Measurements from ENCODE around the gene ZFYVE28.
"Not testable (repeated sequence)": the region's sequence is repeated elsewhere in the genome, so short reads cannot be mapped to it uniquely, and the experiment has no call there.

The ZFYVE28 gene

GRCh38 chr4:2390784-2391421 is 27.5 kb downstream of the ZFYVE28 start:
- no peak for DNase-seq (ENCODE audit: low spot score)

DNA sequence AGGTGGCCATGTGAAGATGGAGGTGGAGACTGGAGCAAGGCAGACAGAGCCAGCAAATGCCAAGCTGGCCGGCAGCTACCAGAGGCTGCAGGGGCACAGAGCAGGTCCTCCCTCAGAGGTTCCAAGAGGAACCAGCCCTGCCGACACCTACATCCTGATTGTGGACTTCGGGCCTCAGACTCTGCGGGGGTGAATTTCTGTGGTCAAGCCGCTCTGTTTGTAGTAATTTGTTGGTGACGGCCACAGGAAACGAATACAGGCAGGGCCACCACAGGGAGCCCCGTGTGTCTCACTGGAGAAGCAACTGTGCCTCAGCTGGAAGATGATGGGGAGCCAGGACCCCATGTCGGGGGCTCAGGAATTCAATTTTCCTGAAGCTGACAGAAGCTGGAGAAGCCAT is 28.3 kb downstream of the ZFYVE28 start:
- no peak for DNase-seq (ENCODE audit: low spot score)

DNA sequence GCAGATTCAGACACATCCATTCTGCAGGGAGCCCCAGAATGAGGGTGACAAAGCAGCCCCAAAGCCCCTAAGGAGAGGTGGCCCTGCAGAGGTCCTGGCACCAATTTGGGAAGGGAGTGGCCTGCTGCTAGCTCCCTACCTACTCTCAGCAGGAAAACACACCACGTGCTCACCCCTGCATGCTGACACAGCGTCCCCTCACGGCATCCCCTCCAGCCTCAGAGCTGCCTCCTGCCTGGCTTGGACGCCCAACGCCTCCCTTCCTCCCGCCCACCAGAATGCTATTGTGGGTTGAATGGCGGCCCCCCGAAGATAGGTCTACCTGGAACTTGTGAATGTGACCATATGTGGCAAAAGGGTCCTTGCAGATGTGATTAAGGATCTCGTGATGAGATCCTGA is 28.8 kb downstream of the ZFYVE28 start:
- DNase-seq (ENCODE audit: low spot score) = no peak

GRCh38 chr4:2388429-2389182 is 29.8 kb downstream of the ZFYVE28 start:
- no peak for DNase-seq (ENCODE audit: low spot score)

GRCh38 chr4:2387829-2388228 is 30.6 kb downstream of the ZFYVE28 start:
- DNase-seq (ENCODE audit: low spot score) = no peak

- DNase-seq (ENCODE audit: low spot score) = no peak
These were observed 31.2 kb downstream of the ZFYVE28 start for GRCh38 chr4:2387218-2387617.

DNA sequence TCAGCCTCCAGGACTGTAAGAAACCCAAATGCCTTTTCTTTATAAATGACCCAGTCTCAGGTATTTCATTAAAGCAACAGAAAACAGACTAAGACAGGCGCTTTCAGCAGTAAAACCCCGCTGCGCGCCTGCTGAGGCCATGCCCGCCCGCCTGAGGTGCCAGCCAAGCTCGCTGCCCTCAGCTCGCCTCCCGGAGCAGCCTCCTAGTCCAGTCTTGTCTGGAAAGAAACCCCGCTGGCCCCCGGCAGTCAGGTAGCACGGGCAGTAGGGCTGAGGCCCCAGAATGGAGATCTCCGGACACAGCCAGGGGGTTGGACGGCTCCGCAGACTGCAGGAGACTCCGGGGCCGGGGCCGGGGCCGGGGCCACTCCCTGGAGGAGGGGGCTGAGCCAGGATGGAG is 31.7 kb downstream of the ZFYVE28 start:
- DNase-seq (ENCODE audit: low spot score) = no peak

GRCh38 chr4:2385516-2385915 is 32.9 kb downstream of the ZFYVE28 start:
- DNase-seq (ENCODE audit: low spot score) = no peak

- no peak for DNase-seq (ENCODE audit: low spot score)
These were observed 34.2 kb downstream of the ZFYVE28 start for GRCh38 chr4:2384245-2384644.

DNA sequence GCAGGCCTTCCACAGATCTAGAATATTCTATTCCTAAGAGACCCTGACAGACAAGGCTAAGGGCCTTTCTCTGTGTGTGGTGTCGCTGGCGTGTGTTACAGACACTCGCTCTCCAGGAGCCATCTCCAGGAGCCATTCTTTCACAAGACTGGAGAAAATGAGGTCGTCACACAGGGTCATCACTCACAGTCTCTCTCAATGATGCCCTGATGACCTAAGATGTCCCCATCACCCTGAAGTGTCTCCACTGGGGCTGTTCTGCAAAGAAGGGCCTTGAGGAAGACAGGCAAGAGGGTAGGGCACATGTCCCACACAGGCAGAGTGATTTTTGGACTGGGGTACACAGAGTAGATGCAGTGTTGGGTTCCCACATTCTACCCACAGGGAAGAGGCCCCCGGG is 34.7 kb downstream of the ZFYVE28 start:
- DNase-seq (ENCODE audit: low spot score) = no peak

DNA sequence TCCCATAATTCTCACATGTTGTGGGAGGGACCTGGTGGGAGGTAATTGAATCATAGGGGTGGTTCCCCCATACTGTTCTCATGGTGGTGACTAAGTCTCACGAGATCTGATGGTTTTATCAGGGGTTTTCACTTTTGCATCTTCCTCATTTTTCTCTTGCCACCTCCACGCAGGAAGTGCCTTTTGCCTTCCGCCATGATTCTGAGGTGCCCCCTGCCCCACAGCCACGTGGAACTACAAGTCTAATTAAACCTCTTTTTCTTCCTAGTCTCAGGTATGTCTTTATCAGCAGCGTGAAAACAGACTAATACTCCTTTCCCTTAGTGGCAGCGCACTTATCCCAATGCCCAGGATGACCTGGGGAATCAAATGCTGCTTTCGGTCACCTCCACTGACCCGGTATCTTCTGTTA is 35.2 kb downstream of the ZFYVE28 start:
- not testable (repeated sequence) for DNase-seq (ENCODE audit: low spot score)

GRCh38 chr4:2382769-2383202 is 35.7 kb downstream of the ZFYVE28 start:
- not testable (repeated sequence) for DNase-seq (ENCODE audit: low spot score)

DNA sequence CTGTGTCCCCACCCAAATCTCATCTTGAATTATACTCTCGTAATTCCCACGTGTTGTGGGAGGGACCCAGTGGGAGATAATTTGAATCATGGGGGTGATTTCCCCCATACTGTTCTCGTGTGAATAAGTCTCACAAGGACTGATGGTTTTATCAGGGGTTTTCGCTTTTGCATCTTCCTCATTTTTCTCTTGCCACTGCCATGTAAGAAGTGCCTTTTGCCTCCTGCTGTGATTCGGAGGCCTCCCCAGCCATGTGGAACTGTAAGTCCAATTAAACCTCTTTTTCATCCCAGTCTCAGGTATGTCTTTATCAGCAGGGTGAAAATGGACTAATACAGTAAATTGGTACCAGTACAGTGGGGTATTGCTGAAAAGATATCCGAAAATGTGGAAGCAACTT is 37.9 kb downstream of the ZFYVE28 start:
- DNase-seq (ENCODE audit: low spot score) = not testable (repeated sequence)

DNA sequence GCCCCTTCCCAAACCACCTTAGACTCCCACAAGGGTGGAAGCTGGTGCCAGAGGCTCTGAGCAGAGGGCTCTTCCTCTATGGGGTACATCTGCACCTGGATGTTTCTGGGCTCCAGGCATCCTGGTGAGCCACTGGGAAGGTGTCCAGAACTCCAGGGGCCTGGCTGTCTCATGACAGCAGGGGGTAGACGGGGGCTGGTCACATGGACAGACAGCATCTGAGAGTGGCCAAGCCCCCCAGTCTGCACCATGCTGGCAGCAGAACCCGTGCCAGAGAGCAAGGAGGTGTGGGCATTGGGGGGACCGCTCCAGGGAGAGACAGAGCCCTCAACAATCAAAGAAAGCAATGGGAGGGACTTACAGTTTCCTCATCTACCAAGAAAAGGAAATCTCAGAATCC is 39.5 kb downstream of the ZFYVE28 start:
- DNase-seq (ENCODE audit: low spot score) = no peak

GRCh38 chr4:2378401-2378800 is 40.0 kb downstream of the ZFYVE28 start:
- no peak for DNase-seq (ENCODE audit: low spot score)

DNA sequence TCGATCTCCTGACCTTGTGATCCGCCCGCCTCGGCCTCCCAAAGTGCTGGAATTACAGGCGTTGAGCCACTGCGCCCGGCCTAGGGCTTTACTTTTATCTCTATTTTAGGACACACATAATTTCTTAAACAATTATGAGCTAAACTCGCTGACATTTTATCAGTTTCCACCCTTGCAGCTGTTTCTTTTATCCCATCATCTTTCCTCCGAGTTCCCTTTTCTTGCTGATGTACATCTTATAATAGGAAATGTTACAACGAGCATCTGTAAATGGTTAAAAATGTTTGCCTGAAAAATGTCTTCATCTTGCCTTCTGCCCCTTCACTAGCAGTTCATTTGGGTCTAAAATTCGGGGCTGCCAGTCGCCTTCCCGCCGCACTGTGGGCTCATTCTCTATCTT is 41.2 kb downstream of the ZFYVE28 start:
- DNase-seq (ENCODE audit: low spot score) = no peak

- no peak for DNase-seq (ENCODE audit: low spot score)
These were observed 43.0 kb downstream of the ZFYVE28 start for GRCh38 chr4:2375427-2375826.

- no peak for DNase-seq (ENCODE audit: low spot score)
These were observed 44.9 kb downstream of the ZFYVE28 start for GRCh38 chr4:2373532-2373931.

DNA sequence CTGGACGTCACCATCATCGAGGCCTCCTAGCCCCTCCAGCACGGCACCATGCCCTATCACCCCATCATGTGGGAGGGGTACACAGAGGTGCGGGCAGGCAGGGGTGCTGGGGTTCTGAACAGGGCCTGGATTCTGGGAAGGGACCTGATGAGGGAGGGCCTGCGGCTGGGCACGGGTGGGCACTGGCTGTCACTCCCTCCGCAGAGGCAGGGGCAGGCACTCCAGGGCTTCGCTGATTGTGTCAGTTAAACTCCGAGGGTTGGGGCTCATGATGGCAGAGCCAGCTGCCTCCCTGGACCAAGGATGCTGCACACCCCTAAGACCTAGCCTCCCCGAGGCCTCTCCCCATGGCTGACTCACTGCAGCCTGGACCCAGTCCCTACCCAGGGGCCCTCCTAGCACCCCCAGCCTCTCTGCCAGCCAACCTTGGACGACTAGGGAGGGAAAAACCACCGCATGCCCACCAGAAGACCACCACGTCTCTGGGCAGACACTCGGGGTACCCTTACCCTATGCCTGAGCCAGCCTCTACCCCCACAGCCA is 45.9 kb downstream of the ZFYVE28 start:
- DNase-seq (ENCODE audit: low spot score) = no peak

DNA sequence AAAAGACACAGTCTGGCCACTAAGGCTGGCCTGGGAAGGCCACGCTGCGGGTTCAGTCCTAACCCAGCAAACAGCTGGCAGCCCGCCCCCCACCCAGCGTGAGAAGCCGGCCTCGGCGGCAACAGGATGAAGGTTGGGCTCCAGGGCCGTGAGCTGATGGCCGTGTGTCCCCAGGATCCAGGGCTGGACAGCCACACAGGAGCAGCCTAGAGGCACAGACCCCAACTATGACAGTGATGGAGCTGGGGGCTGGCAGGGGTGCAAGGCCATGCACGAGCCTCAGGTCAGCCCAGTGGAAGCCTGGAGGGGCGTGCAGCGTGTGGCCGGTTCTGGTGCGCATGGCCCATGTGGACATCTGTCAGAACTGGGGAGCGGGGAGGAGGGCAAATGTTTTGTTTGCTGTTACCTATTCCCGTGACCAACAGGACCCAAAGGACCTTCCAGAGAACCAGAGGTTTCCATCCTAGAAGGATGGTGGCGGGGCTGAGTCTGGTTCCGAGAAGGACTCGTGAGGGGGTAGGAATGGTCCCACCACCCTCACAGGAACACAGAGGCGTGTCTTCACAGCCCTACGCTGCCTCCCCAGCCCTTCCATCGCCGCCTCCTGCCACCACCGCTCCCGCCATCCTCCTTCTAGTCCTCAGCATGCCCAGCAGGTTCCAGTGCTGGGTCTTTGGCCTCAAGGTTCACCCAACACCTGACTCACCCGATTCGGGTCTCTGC is 46.5 kb downstream of the ZFYVE28 start:
- no peak for DNase-seq (ENCODE audit: low spot score)

DNA sequence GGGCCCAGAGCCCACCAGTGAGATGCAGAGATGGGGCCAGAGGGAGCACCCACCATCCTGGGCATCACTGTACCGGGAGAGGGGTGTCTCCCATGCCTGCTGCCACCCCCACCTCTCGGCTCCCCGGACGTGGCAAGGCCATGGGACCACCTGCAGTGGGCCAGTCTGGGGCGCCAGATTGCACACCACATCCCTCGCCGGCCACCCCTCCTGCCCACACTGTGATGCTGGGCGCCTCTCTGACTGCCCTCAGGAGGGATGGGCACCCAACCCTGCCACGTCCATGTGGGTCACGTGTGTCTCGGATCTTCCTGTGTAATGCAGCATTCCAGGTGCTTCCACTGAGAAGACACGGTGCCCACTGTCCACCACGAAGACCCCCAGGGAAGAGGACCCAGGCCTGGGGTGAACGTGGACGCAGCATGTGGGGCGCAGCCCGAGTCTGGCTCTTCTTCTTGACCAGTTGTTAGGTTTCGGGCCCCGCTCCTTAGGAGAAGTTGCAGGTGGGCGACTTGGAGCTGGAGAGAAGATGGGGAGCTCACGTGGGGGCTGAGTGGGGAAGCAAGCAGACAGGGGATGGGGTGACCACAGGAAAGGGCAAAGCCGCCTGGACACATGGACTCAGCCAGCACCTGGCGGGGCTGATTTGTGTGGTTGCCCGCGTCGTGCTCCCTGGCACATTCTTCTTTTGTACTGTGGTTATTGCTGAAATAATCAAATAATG is 47.7 kb downstream of the ZFYVE28 start:
- DNase-seq (ENCODE audit: low spot score) = no peak

DNA sequence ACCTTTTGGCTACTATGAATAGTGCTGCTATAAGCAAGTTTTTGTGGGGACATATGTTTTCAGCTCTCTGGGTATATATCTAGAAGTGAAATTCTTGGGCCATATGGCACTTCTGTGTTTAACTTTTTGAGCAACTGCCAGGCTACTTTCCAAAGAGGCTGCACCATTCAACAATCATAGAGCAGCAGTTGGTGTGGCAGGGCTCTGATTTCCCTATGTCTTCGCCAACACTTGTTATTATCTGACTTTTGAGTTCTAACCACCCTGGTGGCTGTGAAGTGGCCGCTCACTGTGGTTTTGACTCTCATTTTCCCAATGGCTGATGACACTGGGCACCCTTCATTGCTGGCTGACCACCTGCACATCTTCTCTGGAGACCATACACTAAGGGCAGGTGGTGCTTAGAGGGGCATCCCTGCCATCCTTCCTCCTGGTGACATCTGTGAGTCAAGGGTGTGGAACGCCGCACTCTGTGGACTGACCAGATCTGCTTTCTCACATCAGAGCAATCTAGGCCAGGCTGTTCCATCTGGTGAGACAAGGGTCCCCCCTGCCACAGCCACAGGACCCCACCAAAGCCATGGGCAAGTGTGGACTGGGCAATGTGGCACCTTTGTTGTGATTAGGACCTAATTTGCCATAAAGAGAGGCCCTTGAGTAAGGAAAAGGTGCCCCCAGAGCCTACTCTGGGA is 49.6 kb downstream of the ZFYVE28 start:
- DNase-seq (ENCODE audit: low spot score) = no peak

Measured in activated CD4-positive, alpha-beta T cell treated with anti-CD3 and anti-CD28 coated beads, Interleukin-2, Interleukin-4, amounts not matched to agents 100 ng/mL and 50 ng/mL, durations not matched to agents 16 hours and 8 hours (primary cell).